PC-3 (cell line): ENCODE results near the gene UBL4A. TPM values are rescaled to one million over a fixed set of nuclear protein-coding genes. Genes with fewer than 3 reads are reported as not detected.

Experiments
- ATAC-seq: fragments of 200-7000 bp; cut with Tn5 transposase; 2 replicates; pipeline ENCODE4 v1.9.1; 2020; ENCODE audit warnings: mild to moderate bottlenecking, moderate library complexity
- BruUV-seq: library from RNA; stranded (reverse); fragments of 400-500 nt; replicated peaks from 2 replicates; lab custom pipeline; 2021; lab: Mats Ljungman, UMichigan
- CTCF ChIA-PET: fragments of 300-600 bp; sonication (Branson Sonifier 250); formaldehyde crosslinking; loops from one replicate; lab custom pipeline; 2022; ENCODE audit warnings: antibody characterized with exemption; lab: Charles Lee
- POLR2A ChIA-PET: fragments of 300-600 bp; sonication (Branson Sonifier 250); formaldehyde crosslinking; loops from one replicate; lab custom pipeline; 2022; ENCODE audit warnings: antibody characterized with exemption; ENCODE audit not compliant: unreplicated experiment; lab: Charles Lee
- DNase-seq: peaks from one replicate; pipeline ENCODE4 v3.0.0-alpha.2; 2015
- H2AFZ ChIP-seq: fragments of 300-600 bp; sonication (generic); 2 replicates; pipeline ENCODE4 v1.6.0; 2016; ENCODE audit warnings: antibody characterized with exemption, low read length
- H3F3A ChIP-seq: fragments of 300-600 bp; sonication (generic); one replicate; pipeline ENCODE4 v1.6.0; 2017; ENCODE audit warnings: antibody characterized with exemption, low read length, control low read depth, mild to moderate bottlenecking; ENCODE audit not compliant: unreplicated experiment
- H3K27ac ChIP-seq: fragments of 300-600 bp; sonication (generic); 2 replicates; pipeline ENCODE4 v1.5.1; 2016; ENCODE audit warnings: mild to moderate bottlenecking, low read length
- H3K27me3 ChIP-seq: fragments of 300-600 bp; sonication (generic); 2 replicates; pipeline ENCODE4 v1.6.1; 2016; ENCODE audit warnings: low read length, mixed read lengths
- H3K36me3 ChIP-seq: fragments of 300-600 bp; sonication (generic); 2 replicates; pipeline ENCODE4 v1.6.1; 2016; ENCODE audit warnings: low read depth, mixed run types, low read length, mixed read lengths
- H3K4me1 ChIP-seq: fragments of 300-600 bp; sonication (generic); 2 replicates; pipeline ENCODE4 v1.5.1; 2016; ENCODE audit warnings: low read length; ENCODE audit not compliant: insufficient read depth
- H3K4me2 ChIP-seq: fragments of 300-600 bp; sonication (generic); 2 replicates; pipeline ENCODE4 v1.6.0; 2016; ENCODE audit warnings: low read length
- H3K4me3 ChIP-seq: fragments of 300-600 bp; sonication (generic); 2 replicates; pipeline ENCODE4 v1.5.1; 2016; ENCODE audit warnings: mild to moderate bottlenecking, low read length, mixed read lengths
- H3K79me2 ChIP-seq: fragments of 300-600 bp; sonication (generic); 2 replicates; pipeline ENCODE4 v1.6.1; 2017; ENCODE audit warnings: low read length, mixed read lengths
- H3K9ac ChIP-seq: fragments of 300-600 bp; sonication (generic); 2 replicates; pipeline ENCODE4 v1.6.0; 2016; ENCODE audit warnings: mild to moderate bottlenecking, low read length
- H3K9me2 ChIP-seq: fragments of 300-600 bp; sonication (generic); replicated peaks from 2 replicates; pipeline ENCODE4 v1.6.1; 2016; ENCODE audit warnings: mixed run types, low read length, mixed read lengths
- H3K9me3 ChIP-seq: fragments of 300-600 bp; sonication (generic); 2 replicates; pipeline ENCODE4 v1.6.1; 2016; ENCODE audit warnings: low read length, mixed read lengths
- H4K20me1 ChIP-seq: fragments of 300-600 bp; sonication (generic); 2 replicates; pipeline ENCODE4 v1.6.1; 2016; ENCODE audit warnings: low read length, mixed read lengths
- EZH2 ChIP-seq: fragments of 300-600 bp; sonication (generic); IDR thresholded peaks from one replicate; pipeline ENCODE4 v1.6.1; 2017; ENCODE audit warnings: antibody characterized with exemption, mild to moderate bottlenecking, low read length; ENCODE audit not compliant: unreplicated experiment
- EZH2phosphoT487 ChIP-seq: fragments of 300-600 bp; sonication (generic); IDR thresholded peaks from 2 replicates; pipeline ENCODE4 v1.6.1; 2018; ENCODE audit warnings: mild to moderate bottlenecking, antibody characterized with exemption, low read length, borderline replicate concordance
- intact Hi-C: fragments of 100-400 bp; cut with micrococcal nuclease; formaldehyde crosslinking; loops from 2 replicates; pipeline ENCODE4 v1.9.0; 2023
- total RNA-seq: library from RNA; depleted of rRNA; stranded (reverse); fragments of >200 nt; gene quantifications from 2 replicates; pipeline ENCODE4 v1.2.3, GENCODE V29; 2014
- TF ChIP-seq, protein P1 (sequence below): fragments of 300-600 bp; sonication (generic); conservative IDR thresholded peaks from 2 replicates; pipeline ENCODE4 v1.5.1; 2017; ENCODE audit warnings: antibody characterized with exemption, low read depth, mild to moderate bottlenecking, low read length

The UBL4A gene
- total RNA-seq, 1 experiment from 2014 or later = 92.3 TPM

GRCh38 chrX:154512879-154513553 lies 26.6 kb upstream of the UBL4A start:
- Histone ChIP-seq H3K27me3 (no peaks in the 10 kb centered on the region), H3K4me3 (no peak overlapping the region), H3K4me1 (peaks cover 8% of the 10 kb centered on the region), H3K4me2 (no peak overlapping the region), H3K36me3 (0 out of 2 replicates have a peak, but pooled peaks cover 3% of the 10 kb centered on the region), H3K27ac (no peak overlapping the region), H3K9ac (no peak overlapping the region), H3F3A (no peaks in the 10 kb centered on the region), H3K79me2 (peaks cover 12% of the 10 kb centered on the region), H3K9me3 (no peaks in the 10 kb centered on the region), H2AFZ (no peak overlapping the region), H3K9me2 (no peaks in the 10 kb centered on the region), H4K20me1 (no peaks in the 10 kb centered on the region)
- DNase-seq (no peak), ATAC-seq (no peak)
- TF ChIP-seq EZH2 (no peak), EZH2phosphoT487 (no peak)
- TF ChIP-seq, protein P1, sequence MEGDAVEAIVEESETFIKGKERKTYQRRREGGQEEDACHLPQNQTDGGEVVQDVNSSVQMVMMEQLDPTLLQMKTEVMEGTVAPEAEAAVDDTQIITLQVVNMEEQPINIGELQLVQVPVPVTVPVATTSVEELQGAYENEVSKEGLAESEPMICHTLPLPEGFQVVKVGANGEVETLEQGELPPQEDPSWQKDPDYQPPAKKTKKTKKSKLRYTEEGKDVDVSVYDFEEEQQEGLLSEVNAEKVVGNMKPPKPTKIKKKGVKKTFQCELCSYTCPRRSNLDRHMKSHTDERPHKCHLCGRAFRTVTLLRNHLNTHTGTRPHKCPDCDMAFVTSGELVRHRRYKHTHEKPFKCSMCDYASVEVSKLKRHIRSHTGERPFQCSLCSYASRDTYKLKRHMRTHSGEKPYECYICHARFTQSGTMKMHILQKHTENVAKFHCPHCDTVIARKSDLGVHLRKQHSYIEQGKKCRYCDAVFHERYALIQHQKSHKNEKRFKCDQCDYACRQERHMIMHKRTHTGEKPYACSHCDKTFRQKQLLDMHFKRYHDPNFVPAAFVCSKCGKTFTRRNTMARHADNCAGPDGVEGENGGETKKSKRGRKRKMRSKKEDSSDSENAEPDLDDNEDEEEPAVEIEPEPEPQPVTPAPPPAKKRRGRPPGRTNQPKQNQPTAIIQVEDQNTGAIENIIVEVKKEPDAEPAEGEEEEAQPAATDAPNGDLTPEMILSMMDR = no peak
- BruUV-seq = no TSS peak
- intact Hi-C loops = no loop called here
- POLR2A ChIA-PET = no interaction called here
- CTCF ChIA-PET = no interaction called here

DNA sequence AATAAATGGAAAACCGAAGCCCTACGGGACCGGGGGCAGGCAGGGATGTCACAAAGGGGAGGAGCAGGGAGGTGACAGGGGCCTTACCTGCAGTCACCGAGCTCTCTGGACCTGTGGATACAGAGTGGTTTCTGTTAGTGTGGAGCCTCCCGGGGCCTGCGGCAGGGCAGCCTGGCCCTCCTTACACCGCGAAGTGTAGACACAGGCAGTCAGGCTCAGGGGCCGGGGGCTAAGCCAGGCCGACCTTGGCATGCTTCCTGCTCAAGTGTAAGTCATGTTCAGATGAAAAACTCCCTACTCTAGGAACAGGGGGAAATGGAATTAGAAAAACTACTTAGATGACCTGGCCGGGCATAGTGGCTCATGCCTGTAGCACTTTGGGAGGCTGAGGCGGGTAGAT lies 25.3 kb upstream of the UBL4A start:
- Histone ChIP-seq H3F3A (no peaks in the 10 kb centered on the region), H3K9ac (no peak overlapping the region), H3K27me3 (no peaks in the 10 kb centered on the region), H3K4me3 (no peak overlapping the region), H3K9me3 (no peaks in the 10 kb centered on the region), H2AFZ (no peak overlapping the region), H3K9me2 (no peaks in the 10 kb centered on the region), H3K79me2 (peaks cover 12% of the 10 kb centered on the region), H3K4me2 (no peak overlapping the region), H4K20me1 (no peaks in the 10 kb centered on the region), H3K4me1 (peaks cover 7% of the 10 kb centered on the region), H3K27ac (no peak overlapping the region), H3K36me3 (0 out of 2 replicates have a peak, but pooled peaks cover 3% of the 10 kb centered on the region)
- no TSS peak for BruUV-seq
- ChIA-PET POLR2A (no interaction called here), CTCF (no interaction called here)
- intact Hi-C loops = no loop called here
- ATAC-seq (no peak), DNase-seq (no peak)
- TF ChIP-seq, protein P1 = no peak
- TF ChIP-seq EZH2phosphoT487 = no peak
- TF ChIP-seq EZH2 = no peak

DNA sequence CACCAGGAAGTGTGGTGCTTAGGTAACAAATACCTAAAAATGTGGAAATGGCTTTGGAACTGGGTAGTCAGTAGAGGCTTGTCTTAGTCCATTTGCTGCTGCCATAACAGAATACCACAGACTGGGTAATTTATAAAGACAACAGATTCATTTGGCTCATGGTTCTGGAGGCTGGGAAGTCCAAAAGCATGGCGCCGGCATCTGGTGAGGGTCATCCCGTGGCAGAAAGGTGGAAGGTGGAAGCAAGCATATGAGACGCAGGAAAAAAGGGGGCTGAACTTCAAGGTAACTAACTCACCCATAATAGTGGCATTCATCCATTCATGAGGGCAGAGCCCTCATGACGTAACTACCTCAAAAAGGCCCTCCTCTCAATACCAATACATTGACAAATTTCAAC lies 23.0 kb upstream of the UBL4A start:
- ChIA-PET POLR2A (no interaction called here), CTCF (no interaction called here)
- Histone ChIP-seq H3F3A (no peaks in the 10 kb centered on the region), H4K20me1 (no peaks in the 10 kb centered on the region), H2AFZ (no peak overlapping the region), H3K9ac (no peak overlapping the region), H3K27ac (no peak overlapping the region), H3K4me1 (peaks cover 18% of the 10 kb centered on the region), H3K9me2 (no peaks in the 10 kb centered on the region), H3K9me3 (no peaks in the 10 kb centered on the region), H3K36me3 (0 out of 2 replicates have a peak, but pooled peaks cover 3% of the 10 kb centered on the region), H3K79me2 (no peaks in the 10 kb centered on the region), H3K4me3 (no peak overlapping the region), H3K27me3 (no peaks in the 10 kb centered on the region), H3K4me2 (no peak overlapping the region)
- BruUV-seq = no TSS peak
- intact Hi-C loops = no loop called here
- ATAC-seq (no peak), DNase-seq (no peak)
- TF ChIP-seq EZH2 (no peak), EZH2phosphoT487 (no peak)
- TF ChIP-seq, protein P1 = no peak
